Mucosa of stomach (tissue), 1 donor: ENCODE measurements around the gene CUL1.

Experiments used
- H3K27me3 ChIP-seq: one replicate; pipeline ENCODE4 v1.7.0; 2013; ENCODE audit warnings: mild to moderate bottlenecking, low read length; ENCODE audit not compliant: control insufficient read depth, insufficient read depth
- H3K36me3 ChIP-seq: one replicate; pipeline ENCODE4 v1.7.0; 2013; ENCODE audit warnings: low read length; ENCODE audit not compliant: control insufficient read depth, insufficient read depth
- H3K4me1 ChIP-seq: one replicate; pipeline ENCODE4 v1.7.0; 2013; ENCODE audit warnings: mild to moderate bottlenecking, low read length; ENCODE audit not compliant: control insufficient read depth, insufficient read depth
- H3K4me3 ChIP-seq: one replicate; pipeline ENCODE4 v1.7.0; 2013; ENCODE audit warnings: low read length
- H3K9ac ChIP-seq: one replicate; pipeline ENCODE4 v1.7.0; 2013; ENCODE audit warnings: mild to moderate bottlenecking, low read length, moderate library complexity
- H3K9me3 ChIP-seq: one replicate; pipeline ENCODE4 v1.7.0; 2013; ENCODE audit warnings: mild to moderate bottlenecking, low read length, moderate library complexity; ENCODE audit not compliant: control insufficient read depth
- donor health status: Pancreatic carcinoma.

Gene CUL1

GRCh38 chr7:148804343-148805235 lies 105.9 kb downstream of the CUL1 start:
- no peaks in the 10 kb centered on the region for H3K9me3 ChIP-seq
- H3K27me3 ChIP-seq: no peaks in the 10 kb centered on the region
- no peak overlapping the region for H3K4me3 ChIP-seq
- H3K4me1 ChIP-seq: no peaks in the 10 kb centered on the region
- H3K9ac ChIP-seq: no peak overlapping the region
- H3K36me3 ChIP-seq: peaks cover 4% of the 10 kb centered on the region

GRCh38 chr7:148806187-148806586 lies 107.5 kb downstream of the CUL1 start:
- no peaks in the 10 kb centered on the region for H3K27me3 ChIP-seq
- H3K4me1 ChIP-seq: no peaks in the 10 kb centered on the region
- H3K9me3 ChIP-seq: no peaks in the 10 kb centered on the region
- H3K4me3 ChIP-seq: no peak overlapping the region
- peaks cover 4% of the 10 kb centered on the region for H3K36me3 ChIP-seq
- H3K9ac ChIP-seq: no peak overlapping the region

- Histone ChIP-seq H3K4me3 (no peak overlapping the region), H3K4me1 (no peaks in the 10 kb centered on the region), H3K36me3 (peaks cover 4% of the 10 kb centered on the region), H3K27me3 (no peaks in the 10 kb centered on the region), H3K9ac (no peak overlapping the region), H3K9me3 (no peaks in the 10 kb centered on the region)
Observed at GRCh38 chr7:148807436-148807835, 108.7 kb downstream of the CUL1 start.

- H3K36me3 ChIP-seq: peaks cover 4% of the 10 kb centered on the region
- H3K4me3 ChIP-seq: no peak overlapping the region
- H3K9ac ChIP-seq: no peak overlapping the region
- H3K27me3 ChIP-seq: no peaks in the 10 kb centered on the region
- no peaks in the 10 kb centered on the region for H3K4me1 ChIP-seq
- no peaks in the 10 kb centered on the region for H3K9me3 ChIP-seq
Observed at GRCh38 chr7:148809856-148810255, 111.2 kb downstream of the CUL1 start.

- peaks cover 4% of the 10 kb centered on the region for H3K36me3 ChIP-seq
Observed at GRCh38 chr7:148811892-148812291, 113.2 kb downstream of the CUL1 start.

GRCh38 chr7:148813890-148814289 lies 115.2 kb downstream of the CUL1 start:
- Histone ChIP-seq H3K36me3 (peaks cover 2% of the 10 kb centered on the region), H3K4me3 (no peak overlapping the region)

More at GRCh38 chr7:148811892-148812291, 113.2 kb downstream of the CUL1 start:
- H3K4me3 ChIP-seq: no peak overlapping the region
- no peaks in the 10 kb centered on the region for H3K9me3 ChIP-seq
- no peaks in the 10 kb centered on the region for H3K27me3 ChIP-seq
- H3K9ac ChIP-seq: no peak overlapping the region
- no peaks in the 10 kb centered on the region for H3K4me1 ChIP-seq

GRCh38 chr7:148814922-148815559 lies 116.3 kb downstream of the CUL1 start:
- H3K9me3 ChIP-seq: no peaks in the 10 kb centered on the region
- no peak overlapping the region for H3K9ac ChIP-seq
- no peak overlapping the region for H3K4me3 ChIP-seq
- H3K27me3 ChIP-seq: no peaks in the 10 kb centered on the region
- no peaks in the 10 kb centered on the region for H3K4me1 ChIP-seq
- no peaks in the 10 kb centered on the region for H3K36me3 ChIP-seq

More at GRCh38 chr7:148813890-148814289, 115.2 kb downstream of the CUL1 start:
- Histone ChIP-seq H3K27me3 (no peaks in the 10 kb centered on the region), H3K4me1 (no peaks in the 10 kb centered on the region), H3K9ac (no peak overlapping the region), H3K9me3 (no peaks in the 10 kb centered on the region)

GRCh38 chr7:148815612-148816011 lies 116.9 kb downstream of the CUL1 start:
- Histone ChIP-seq H3K36me3 (no peaks in the 10 kb centered on the region), H3K27me3 (no peaks in the 10 kb centered on the region), H3K4me1 (no peaks in the 10 kb centered on the region), H3K4me3 (no peak overlapping the region), H3K9ac (no peak overlapping the region), H3K9me3 (no peaks in the 10 kb centered on the region)

- Histone ChIP-seq H3K36me3 (no peaks in the 10 kb centered on the region), H3K4me3 (no peak overlapping the region), H3K9ac (no peak overlapping the region), H3K27me3 (no peaks in the 10 kb centered on the region), H3K4me1 (no peaks in the 10 kb centered on the region), H3K9me3 (no peaks in the 10 kb centered on the region)
Observed at GRCh38 chr7:148819697-148820360, 121.1 kb downstream of the CUL1 start.

GRCh38 chr7:148821422-148821821 lies 122.7 kb downstream of the CUL1 start:
- Histone ChIP-seq H3K27me3 (no peaks in the 10 kb centered on the region), H3K4me1 (no peaks in the 10 kb centered on the region), H3K36me3 (no peaks in the 10 kb centered on the region), H3K9ac (no peak overlapping the region), H3K9me3 (no peaks in the 10 kb centered on the region), H3K4me3 (no peak overlapping the region)

- H3K4me3 ChIP-seq: no peak overlapping the region
- no peak overlapping the region for H3K9ac ChIP-seq
- H3K9me3 ChIP-seq: no peaks in the 10 kb centered on the region
- no peaks in the 10 kb centered on the region for H3K36me3 ChIP-seq
- H3K27me3 ChIP-seq: no peaks in the 10 kb centered on the region
- H3K4me1 ChIP-seq: no peaks in the 10 kb centered on the region
Observed at GRCh38 chr7:148824864-148825263, 126.2 kb downstream of the CUL1 start.

GRCh38 chr7:148825338-148825737 lies 126.6 kb downstream of the CUL1 start:
- no peaks in the 10 kb centered on the region for H3K9me3 ChIP-seq
- H3K36me3 ChIP-seq: no peaks in the 10 kb centered on the region
- H3K9ac ChIP-seq: no peak overlapping the region
- H3K4me1 ChIP-seq: no peaks in the 10 kb centered on the region
- no peak overlapping the region for H3K4me3 ChIP-seq
- no peaks in the 10 kb centered on the region for H3K27me3 ChIP-seq
